Left renal cortex interstitium (tissue), 4 donors: ENCODE results near the gene AKAP14. TPM values are rescaled to one million over a fixed set of nuclear protein-coding genes. Genes with fewer than 3 reads are reported as not detected.
"Not testable (repeated sequence)": the region's sequence is repeated elsewhere in the genome, so short reads cannot be mapped to it uniquely, and the experiment has no call there.

Experiments used
- DNase-seq, 4 donors: peaks; one replicate each; pipeline ENCODE4 v3.0.0-alpha.2; 2013; ENCODE audit warnings: low read depth in 4 of 4, low spot score in 2 of 4, missing footprints in 1 of 4
- polyA plus RNA-seq, 4 donors: library from polyadenylated mRNA; unstranded; fragments of 120-200 nt; gene quantifications; one replicate each; pipeline ENCODE4 v1.2.1, GENCODE V29; 2013; ENCODE audit not compliant: insufficient read length in 4 of 4

Gene AKAP14
- polyA plus RNA-seq, result under 1 TPM in 3 of 4 donors, not detected in 1; 0.34 to 0.77 (median 0.49) TPM

- DNase-seq, result no peak
Measured at GRCh38 chrX:119895843-119896326, at the start of gene AKAP14. Gene AKAP14 (plus strand): TSS chrX:119895893. CDS start chrX:119903224, 7,331 bp downstream.

GRCh38 chrX:119852382-119853353 lies 43.0 kb upstream of the AKAP14 start, which contains the start of gene UPF3B:
Gene UPF3B (minus strand): TSS chrX:119852963. CDS start chrX:119852928, 35 bp downstream.
- DNase-seq, result peak; percentile 72 to 92 (median 78)

- no peak for DNase-seq
Measured at GRCh38 chrX:119853444-119853843, 42.2 kb upstream of the AKAP14 start.

- no peak for DNase-seq
Measured at GRCh38 chrX:119870626-119871131, 25.0 kb upstream of the AKAP14 start.

GRCh38 chrX:119871245-119871598 lies 24.5 kb upstream of the AKAP14 start:
- no peak for DNase-seq

GRCh38 chrX:119871599-119872395 lies 23.9 kb upstream of the AKAP14 start, which contains the start of the genes NDUFA1 and RNF113A:
Gene NDUFA1 (plus strand): TSS chrX:119871832. CDS start chrX:119871912, 80 bp downstream.
Gene RNF113A (minus strand): TSS chrX:119871733. CDS start chrX:119871613, 120 bp downstream.
- DNase-seq, result peak in 1 of 4 donors; percentile 54

GRCh38 chrX:119878740-119879139 lies 17.0 kb upstream of the AKAP14 start:
- no peak for DNase-seq

- DNase-seq, result no peak
Measured at GRCh38 chrX:119880076-119880475, 15.6 kb upstream of the AKAP14 start.

GRCh38 chrX:119880552-119881437 lies 14.9 kb upstream of the AKAP14 start:
- DNase-seq, result no peak

GRCh38 chrX:119885554-119886428 lies 9.9 kb upstream of the AKAP14 start:
- no peak for DNase-seq

GRCh38 chrX:119887721-119888425 lies 7.8 kb upstream of the AKAP14 start:
- DNase-seq, result peak in 2 of 4 donors; percentile 11 to 28

GRCh38 chrX:119890626-119891025 lies 5.1 kb upstream of the AKAP14 start:
- DNase-seq, result not testable (repeated sequence)

- not testable (repeated sequence) for DNase-seq
Measured at GRCh38 chrX:119891961-119892692, 3.6 kb upstream of the AKAP14 start.

- no peak for DNase-seq
Measured at GRCh38 chrX:119899125-119899524, 3.4 kb downstream of the AKAP14 start.

GRCh38 chrX:119900976-119901375 lies 5.3 kb downstream of the AKAP14 start:
- no peak for DNase-seq

- no peak for DNase-seq
Measured at GRCh38 chrX:119916310-119916709, 20.6 kb downstream of the AKAP14 start.

- no peak for DNase-seq
Measured at GRCh38 chrX:119917877-119918276, 22.2 kb downstream of the AKAP14 start.
